Right renal cortex interstitium (tissue), 3 donors: Measurements from ENCODE around the gene EZH2. TPM values are rescaled to one million over a fixed set of nuclear protein-coding genes. Genes with fewer than 3 reads are reported as not detected.

Source experiments
- DNase-seq, 3 donors: peaks; one replicate each; pipeline ENCODE4 v3.0.0-alpha.2; 2013; ENCODE audit warnings: low read depth in 3 of 3, low spot score in 2 of 3
- polyA plus RNA-seq, 3 donors: library from polyadenylated mRNA; unstranded; fragments of 120-200 nt; gene quantifications; one replicate each; pipeline ENCODE4 v1.2.1, GENCODE V29; 2013; ENCODE audit not compliant: insufficient read length in 3 of 3

Gene EZH2
- polyA plus RNA-seq, 3 donors, result 35.2 to 39.1 (median 37.7) TPM

- DNase-seq, result no peak
Observed at GRCh38 chr7:148813890-148814289, 70.2 kb downstream of the EZH2 start.

GRCh38 chr7:148811892-148812291 lies 72.2 kb downstream of the EZH2 start:
- no peak for DNase-seq

GRCh38 chr7:148809856-148810255 lies 74.2 kb downstream of the EZH2 start:
- no peak for DNase-seq

- DNase-seq, result no peak
Observed at GRCh38 chr7:148807436-148807835, 76.7 kb downstream of the EZH2 start.

- DNase-seq, result no peak
Observed at GRCh38 chr7:148806187-148806586, 77.9 kb downstream of the EZH2 start.

GRCh38 chr7:148804343-148805235 lies 79.5 kb downstream of the EZH2 start:
- DNase-seq, result no peak

- no peak for DNase-seq
Observed at GRCh38 chr7:148803094-148803493, 81.0 kb downstream of the EZH2 start.

GRCh38 chr7:148802101-148802493 lies 82.0 kb downstream of the EZH2 start:
- DNase-seq, result no peak

- DNase-seq, result no peak
Observed at GRCh38 chr7:148800677-148801076, 83.4 kb downstream of the EZH2 start.

- DNase-seq, result no peak
Observed at GRCh38 chr7:148799893-148800555, 84.1 kb downstream of the EZH2 start.

- DNase-seq, result no peak
Observed at GRCh38 chr7:148796841-148797240, 87.2 kb downstream of the EZH2 start.

- DNase-seq, result no peak
Observed at GRCh38 chr7:148794476-148794875, 89.6 kb downstream of the EZH2 start.

GRCh38 chr7:148793590-148793989 lies 90.5 kb downstream of the EZH2 start:
- DNase-seq, result no peak

- no peak for DNase-seq
Observed at GRCh38 chr7:148791546-148791945, 92.5 kb downstream of the EZH2 start.

- DNase-seq, result no peak
Observed at GRCh38 chr7:148790850-148791249, 93.2 kb downstream of the EZH2 start.

- no peak for DNase-seq
Observed at GRCh38 chr7:148790131-148790726, 93.9 kb downstream of the EZH2 start.

- DNase-seq, result no peak
Observed at GRCh38 chr7:148789220-148789619, 94.9 kb downstream of the EZH2 start.

GRCh38 chr7:148787571-148788295 lies 96.4 kb downstream of the EZH2 start:
- DNase-seq, result no peak

- DNase-seq, result no peak
Observed at GRCh38 chr7:148783801-148784527, 100.1 kb downstream of the EZH2 start.

- DNase-seq, result no peak
Observed at GRCh38 chr7:148782757-148783456, 101.2 kb downstream of the EZH2 start.
